GM18520 (cell line): Measurements from ENCODE around the gene NTPCR.
"Not testable (repeated sequence)": the region's sequence is repeated elsewhere in the genome, so short reads cannot be mapped to it uniquely, and the experiment has no call there.

ENCODE experiments used
- ATAC-seq: cut with Tn5 transposase; IDR thresholded peaks from one replicate; pipeline ENCODE4 v1.9.1; 2021; ENCODE audit not compliant: unreplicated experiment

The NTPCR gene

DNA sequence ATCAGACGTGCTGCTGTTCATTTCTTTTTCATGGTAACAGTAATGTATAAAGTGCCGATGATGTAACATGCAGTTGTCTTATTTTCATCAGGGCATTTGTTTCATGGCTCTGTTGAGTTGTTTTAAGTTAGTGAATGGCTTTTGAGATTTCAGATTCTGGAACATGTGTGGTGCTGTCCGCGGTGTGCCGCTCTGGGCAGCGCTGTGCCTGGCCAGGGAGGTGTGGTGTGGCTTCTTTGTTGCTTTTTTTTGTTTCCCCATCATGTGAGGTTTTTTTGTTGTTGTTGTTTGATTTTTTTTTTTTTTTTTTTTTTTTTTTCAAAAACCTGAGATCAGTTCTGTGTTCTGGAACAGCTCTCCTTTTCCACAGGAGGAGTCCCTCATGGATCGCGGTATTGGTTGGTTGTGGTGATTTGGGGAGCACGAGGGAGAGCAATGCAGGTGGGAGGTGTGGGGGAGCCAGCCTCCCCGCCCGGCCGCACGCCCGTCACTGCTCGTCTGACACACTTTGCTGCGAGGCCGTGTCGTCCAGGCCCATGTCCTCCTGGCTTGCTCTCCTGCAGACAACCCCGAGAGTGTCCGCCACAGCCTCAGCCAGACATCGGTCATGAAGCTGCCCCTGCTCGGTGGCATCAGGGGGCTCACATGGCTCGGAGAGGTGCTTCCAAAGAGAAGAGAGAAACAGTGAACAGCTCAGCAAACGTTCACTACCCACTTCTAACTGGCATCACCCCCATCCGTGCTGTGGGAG is 33.6 kb downstream of the NTPCR start:
- ATAC-seq = no peak

DNA sequence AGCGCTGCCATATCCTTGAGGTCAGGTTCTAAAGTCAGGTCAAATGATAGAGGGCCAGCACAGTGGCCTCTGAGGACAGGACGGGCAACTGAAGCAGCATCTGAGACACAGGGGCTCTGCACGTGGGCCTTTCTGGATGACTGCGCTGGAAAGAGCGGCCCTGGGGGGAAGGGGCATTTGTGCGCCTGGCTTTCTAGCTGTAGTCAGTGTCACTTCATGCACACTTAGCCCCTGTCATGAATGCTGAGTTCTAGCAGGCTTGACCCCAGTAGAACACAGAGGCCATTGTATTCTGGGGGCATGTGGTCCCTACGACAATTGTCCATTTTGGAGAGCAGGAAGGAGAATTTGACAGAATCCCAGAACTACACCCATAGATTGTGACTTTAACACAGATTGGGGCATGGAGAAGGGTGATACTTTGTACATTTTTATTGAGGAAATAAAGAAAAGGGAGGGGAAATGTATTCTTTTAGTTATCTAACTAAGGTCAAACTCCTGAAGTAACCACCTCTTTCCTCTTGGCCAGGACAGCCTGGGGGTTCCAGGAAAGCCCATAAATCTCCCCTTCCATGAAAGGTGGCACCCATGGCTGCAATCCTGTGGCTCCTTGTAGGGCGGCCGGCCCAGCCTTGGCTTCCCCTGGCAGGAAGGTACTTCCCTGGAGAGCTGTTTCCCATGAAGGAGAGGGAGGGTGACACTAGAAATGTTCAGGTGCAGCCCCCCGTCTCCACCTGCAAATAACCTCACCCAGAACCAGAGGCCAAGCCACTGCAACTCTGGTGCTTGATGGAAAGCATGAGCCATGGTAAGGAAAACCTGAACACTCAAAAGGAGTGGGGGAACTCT is 34.4 kb downstream of the NTPCR start:
- no peak for ATAC-seq

DNA sequence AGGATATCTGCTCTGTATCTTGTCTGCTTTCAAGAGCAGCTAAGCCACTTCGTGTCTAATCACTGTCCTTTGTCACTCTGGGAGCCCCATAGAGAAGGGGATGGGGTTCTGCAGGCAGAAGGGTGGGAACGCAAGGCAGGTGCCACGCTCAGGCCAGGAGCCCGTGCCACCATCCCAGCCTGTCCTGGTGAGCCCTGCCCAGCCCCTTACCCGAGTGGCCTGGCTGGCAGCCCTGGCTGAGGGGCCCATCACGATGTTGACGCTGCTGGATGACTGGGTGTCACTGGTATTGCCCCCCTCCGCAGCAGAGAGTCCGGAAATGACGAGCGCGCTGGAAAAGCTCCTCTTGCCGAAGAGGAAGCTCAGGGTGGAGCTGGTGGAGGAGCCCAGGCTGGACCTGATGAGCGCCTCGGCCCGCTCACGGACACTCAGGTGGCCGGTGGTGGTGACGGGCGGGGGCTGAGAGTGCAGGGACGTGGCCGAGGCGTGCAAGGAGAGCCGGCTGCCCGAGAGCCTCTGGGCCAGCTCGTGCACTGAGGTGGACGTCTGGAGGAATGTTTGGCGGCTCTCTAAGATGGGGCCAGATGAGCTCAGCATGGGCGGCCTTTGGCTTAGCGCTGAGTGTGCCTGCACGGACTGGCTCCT is 35.6 kb downstream of the NTPCR start:
- ATAC-seq = no peak

DNA sequence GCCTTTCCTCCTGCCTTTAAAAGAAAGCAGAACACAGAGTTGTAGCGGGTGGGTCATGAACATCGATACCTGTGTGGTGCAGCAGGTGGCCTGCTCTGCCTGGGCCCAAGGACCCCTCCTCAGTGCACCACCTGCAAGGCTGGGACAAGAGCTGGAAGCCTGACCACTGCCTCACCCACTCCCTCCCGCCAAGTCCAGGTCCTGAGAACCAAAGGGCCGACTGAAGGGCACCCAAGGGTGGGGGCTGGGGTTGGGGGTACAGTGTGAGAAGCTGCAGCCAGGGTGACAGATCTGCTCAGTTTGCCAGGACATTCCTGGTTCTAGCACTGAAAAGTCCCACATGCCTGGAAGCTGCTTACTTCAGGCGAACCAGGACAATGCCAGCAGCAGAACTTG is 36.1 kb downstream of the NTPCR start:
- ATAC-seq = no peak

GRCh38 chr1:232987046-232987773 is 36.8 kb downstream of the NTPCR start:
- no peak for ATAC-seq

GRCh38 chr1:232987774-232988140 is 37.3 kb downstream of the NTPCR start:
- no peak for ATAC-seq

DNA sequence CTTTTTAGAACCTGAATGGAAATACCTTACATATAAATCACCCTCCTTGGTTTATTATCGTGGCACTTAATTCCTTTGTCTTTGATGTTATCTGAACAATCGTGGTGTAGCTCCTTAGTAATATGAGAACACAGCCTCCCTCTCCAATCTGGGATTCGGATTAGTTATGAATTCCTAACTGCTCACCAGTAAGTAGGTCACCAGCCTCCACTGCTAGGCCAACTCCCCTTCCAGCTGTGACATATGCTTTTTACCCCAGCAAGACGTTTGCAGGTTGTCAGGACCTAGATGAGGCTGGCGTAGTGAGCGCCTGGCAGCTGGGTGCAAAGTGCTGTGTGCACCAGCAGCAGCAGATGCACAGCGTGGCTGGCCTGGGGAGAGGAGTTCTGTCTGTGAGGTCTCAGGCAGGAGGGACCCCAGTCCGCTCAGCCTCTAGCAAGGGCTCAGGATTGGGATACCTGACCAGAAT is 38.2 kb downstream of the NTPCR start:
- ATAC-seq = no peak

GRCh38 chr1:232990176-232991128 is 40.0 kb downstream of the NTPCR start:
- ATAC-seq = no peak

DNA sequence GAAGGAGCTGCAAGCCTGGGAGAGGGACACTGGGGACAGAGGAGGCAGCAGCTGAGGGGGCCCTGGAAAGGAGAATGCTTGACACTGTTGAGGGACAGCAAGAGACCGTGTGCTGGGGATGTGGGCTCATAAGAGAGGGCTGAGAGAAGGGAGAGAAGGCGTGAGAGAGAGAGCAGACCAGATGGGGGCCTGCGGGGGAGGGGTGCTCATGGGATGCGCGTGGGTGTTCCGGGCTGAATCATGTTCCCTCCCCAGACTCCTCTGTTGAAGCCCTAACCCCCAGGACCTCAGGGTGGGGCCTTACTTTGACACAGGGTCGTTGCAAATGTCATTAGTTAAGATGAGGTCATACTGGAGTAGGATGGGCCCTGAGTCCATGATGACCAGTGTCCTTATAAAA is 40.8 kb downstream of the NTPCR start:
- ATAC-seq = no peak

DNA sequence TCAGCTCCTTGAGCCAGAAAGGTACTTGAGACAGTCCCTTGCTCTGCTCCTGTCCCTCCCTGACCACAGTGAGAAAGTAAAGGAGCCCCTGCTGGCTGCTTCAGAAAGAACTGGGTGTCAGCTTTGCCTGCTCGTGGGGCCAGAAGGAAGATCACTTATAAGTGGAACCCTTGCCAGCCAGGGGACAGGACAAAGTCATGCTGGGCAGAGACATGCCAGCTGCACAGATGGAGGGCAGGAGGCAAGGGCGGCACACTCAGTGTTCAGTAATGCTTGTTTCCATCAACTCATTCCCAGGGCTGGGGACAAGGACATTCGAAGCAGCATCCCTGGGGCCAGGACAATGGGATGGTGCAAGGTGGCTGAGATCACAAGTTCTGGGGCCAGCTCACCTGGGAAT is 41.8 kb downstream of the NTPCR start:
- ATAC-seq = no peak

- no peak for ATAC-seq
Measured at GRCh38 chr1:232993555-232993954, 43.1 kb downstream of the NTPCR start.

DNA sequence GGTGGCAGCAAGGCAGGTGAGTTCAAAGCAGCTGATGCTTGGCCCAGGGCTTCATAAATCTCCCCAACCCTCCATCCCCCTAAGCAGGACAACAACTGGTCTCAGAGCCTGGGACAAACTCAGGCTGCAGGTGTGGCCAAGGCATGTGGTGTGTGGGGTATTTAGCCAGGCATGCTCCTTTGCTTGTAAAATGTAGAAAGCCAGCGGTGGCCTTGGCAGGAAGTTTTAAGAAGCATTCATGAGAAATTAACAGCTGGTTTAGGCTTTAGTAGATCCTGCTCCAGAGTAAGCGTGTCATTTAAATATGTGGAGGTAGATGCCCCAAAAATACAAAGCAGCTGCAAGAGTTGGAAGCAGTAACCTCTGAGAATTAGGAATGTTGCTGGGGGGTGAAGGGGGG is 44.8 kb downstream of the NTPCR start:
- ATAC-seq = no peak

- ATAC-seq = no peak
Measured at GRCh38 chr1:232996143-232996542, 45.7 kb downstream of the NTPCR start.

DNA sequence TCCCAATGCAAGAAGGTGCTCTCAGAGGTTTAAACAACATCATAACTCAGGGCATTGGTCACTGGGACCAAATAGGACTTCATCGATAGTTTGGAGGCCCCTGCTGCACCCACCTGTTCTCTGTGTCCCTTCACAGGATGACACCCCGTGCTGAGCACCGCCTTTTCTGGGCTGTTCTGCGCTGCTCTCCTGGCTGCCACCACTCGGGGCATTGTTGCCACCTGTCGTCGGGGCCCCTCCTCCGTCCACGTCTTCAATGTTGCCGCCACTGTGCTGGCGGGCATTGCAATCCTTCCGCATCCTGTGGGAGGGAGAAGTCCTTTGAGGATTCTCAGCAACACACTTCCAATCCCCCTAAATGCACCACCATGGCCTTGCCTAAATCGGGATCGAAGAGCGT is 47.7 kb downstream of the NTPCR start:
- ATAC-seq = no peak

DNA sequence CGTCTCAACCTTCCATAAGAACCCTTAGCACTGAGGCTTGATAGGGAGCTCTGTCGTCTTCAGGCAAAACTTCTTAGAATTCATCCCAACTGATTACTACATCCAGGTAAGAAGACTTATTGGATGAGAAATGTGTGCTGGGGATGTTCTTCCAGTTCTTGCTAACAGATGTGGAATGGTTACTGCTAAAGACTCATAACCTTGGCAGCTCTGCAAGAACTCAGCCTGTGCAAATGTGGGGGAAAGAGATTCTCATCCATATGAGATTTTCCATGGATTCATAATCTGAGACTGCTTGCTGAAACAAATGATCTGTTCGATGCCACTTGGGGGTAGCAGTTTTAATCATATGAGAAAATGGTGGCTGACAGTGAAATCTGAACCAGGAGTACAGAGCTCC is 48.2 kb downstream of the NTPCR start:
- ATAC-seq = no peak

DNA sequence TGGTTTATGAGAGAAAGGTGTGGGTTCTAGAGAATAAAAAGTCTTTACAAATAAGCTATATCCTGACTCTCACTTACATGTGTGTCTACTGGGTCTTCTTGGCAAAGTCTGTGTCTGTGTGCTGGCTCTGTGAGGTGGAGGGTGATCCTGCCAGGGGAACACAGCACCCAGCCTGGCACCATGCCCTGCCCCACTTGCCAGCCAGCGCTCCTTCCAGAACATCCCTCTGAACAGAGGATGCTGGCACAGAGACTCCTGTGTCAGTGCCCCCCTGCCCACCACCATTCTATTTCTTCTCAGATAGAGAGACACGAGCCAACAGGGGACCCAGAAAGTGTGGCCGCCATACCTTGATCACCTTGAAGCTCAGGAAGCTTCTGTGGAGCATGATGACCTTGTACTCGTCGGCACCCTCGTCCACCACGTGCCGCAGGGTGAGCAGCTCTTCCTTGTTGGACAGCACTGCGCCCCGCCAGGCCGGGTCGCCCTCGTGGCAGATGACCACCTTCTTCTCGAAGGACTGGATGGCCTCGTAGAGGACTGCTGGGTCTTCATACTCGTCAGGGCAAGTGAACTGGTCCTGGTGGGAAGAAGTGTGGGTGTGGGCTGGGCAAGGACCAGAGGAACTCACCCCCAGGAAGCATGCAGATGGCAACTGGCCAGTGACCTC is 49.7 kb downstream of the NTPCR start:
- no peak for ATAC-seq

GRCh38 chr1:233003638-233004037 is 53.2 kb downstream of the NTPCR start:
- not testable (repeated sequence) for ATAC-seq

- ATAC-seq = no peak
Measured at GRCh38 chr1:233004451-233004850, 54.0 kb downstream of the NTPCR start.

DNA sequence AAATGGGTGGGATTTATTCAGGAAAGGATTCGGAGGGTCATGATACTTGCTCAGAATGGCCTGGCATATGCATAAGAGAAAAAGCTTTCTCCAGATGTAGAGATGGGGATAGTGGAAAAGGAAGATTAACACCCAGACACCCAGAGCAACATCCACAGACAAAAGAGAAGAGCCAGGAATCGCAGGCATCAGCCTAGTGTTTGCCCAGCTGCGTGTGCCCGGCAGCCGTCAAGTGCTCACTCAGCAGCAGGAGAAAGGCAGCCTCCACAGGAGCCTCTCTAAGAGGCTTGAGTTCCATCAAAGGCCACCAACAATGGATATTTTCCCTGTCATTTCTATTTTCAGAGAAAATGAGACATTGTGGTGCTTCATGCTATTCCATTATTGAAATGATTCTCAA is 54.7 kb downstream of the NTPCR start:
- ATAC-seq = no peak

DNA sequence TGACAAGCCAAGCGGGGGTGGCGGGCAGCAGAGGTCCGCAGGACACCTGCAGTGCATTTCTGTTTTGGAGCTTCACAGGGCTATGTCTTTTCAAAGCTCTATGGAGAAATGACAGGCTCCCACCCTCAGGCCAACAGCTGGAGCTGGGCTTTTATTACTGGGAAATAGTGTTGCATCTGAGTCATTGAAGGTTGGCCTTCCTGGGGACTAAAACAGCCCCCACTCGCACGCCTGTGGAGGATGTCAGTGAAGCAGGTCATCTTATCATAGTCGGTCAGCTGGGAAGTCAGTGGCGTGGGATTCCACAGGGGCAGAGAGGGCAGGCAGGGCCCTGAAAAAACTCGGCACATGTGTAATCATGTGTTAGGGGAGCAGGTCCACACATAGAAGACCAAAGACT is 55.3 kb downstream of the NTPCR start:
- ATAC-seq = no peak
